Suprapubic skin (tissue), 4 donors: ENCODE measurements around the gene CS.

Experiments used
- CTCF ChIP-seq, 2 donors: fragments of 200-600 bp in 1 of 2; fragments of 450-650 bp in 1 of 2; sonication (generic) in 1 of 2; IDR thresholded peaks; one replicate each; pipeline ENCODE4 v1.5.1; 2016 to 2019; ENCODE audit warnings: antibody characterized with exemption in 2 of 2, mild to moderate bottlenecking in 1 of 2, moderate library complexity in 1 of 2
- EP300 ChIP-seq: sonication (generic); formaldehyde crosslinking; IDR thresholded peaks from one replicate; pipeline ENCODE4 v1.6.1; 2017; ENCODE audit warnings: antibody characterized with exemption
- POLR2A ChIP-seq, 2 donors: fragments of 450-650 bp; IDR thresholded peaks; one replicate each; pipeline ENCODE4 v1.6.1; 2017; ENCODE audit warnings: antibody characterized with exemption in 2 of 2, mild to moderate bottlenecking in 2 of 2, moderate library complexity in 2 of 2
- POLR2AphosphoS5 ChIP-seq, 3 donors: sonication (generic); formaldehyde crosslinking; IDR thresholded peaks; one replicate each; pipeline ENCODE4 v1.6.1; 2017; ENCODE audit warnings: antibody characterized with exemption in 3 of 3

- no peak for TF ChIP-seq CTCF (IDR thresholded peaks at IDR 0.05)
- no peak for TF ChIP-seq POLR2A (IDR thresholded peaks at IDR 0.05)
- TF ChIP-seq EP300: no peak
- TF ChIP-seq POLR2AphosphoS5 (IDR thresholded peaks at IDR 0.05): no peak
Observed at GRCh38 chr12:56280849-56281248, 19.3 kb downstream of the CS start.
